Measurements from ENCODE around the gene PAFAH1B2. TPM values are rescaled to one million over a fixed set of nuclear protein-coding genes. Genes with fewer than 3 reads are reported as not detected.
A peak's percentile ranks its signal among the peaks of the same experiment; 100 is the strongest.
"Not testable (repeated sequence)": the region's sequence is repeated elsewhere in the genome, so short reads cannot be mapped to it uniquely, and the experiment has no call there.

PAFAH1B2 gene
- total RNA-seq, 1 experiment from 2014 or later: 154 TPM

DNA sequence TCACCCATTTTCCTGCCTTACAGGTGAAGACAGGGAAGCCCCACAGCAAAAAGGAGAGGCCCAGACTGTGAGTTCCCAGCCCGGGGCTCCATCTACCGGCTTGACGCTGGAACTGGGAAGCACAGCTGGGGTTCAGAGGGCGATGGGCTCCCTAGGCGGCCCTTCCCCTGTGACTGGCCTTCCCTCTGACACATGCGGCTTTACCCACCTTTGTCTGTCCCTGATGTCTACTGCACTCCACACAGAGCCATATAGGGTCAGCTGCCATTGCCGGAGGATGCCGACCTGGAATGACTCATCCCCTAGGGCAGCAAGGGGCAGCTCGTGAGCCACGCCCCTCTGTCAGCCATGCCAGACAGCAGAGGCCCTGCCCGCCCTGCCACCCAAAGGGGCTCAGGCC is 62.8 kb downstream of the PAFAH1B2 start:
- RAD21 ChIA-PET (ENCODE audit: low non-redundant PET in 1 of 2, low total read pairs in 2 of 2, uncharacterized antibody in 2 of 2, unreplicated experiment in 2 of 2); H3K4me1 ChIP-seq (ENCODE audit: control insufficient read depth in 1 of 2, insufficient read depth in 2 of 2, low read length in 2 of 2); H3K27me3 ChIP-seq (ENCODE audit: insufficient read depth, low read length); H2AFZ ChIP-seq (ENCODE audit: low read depth, low read length, poor library complexity, severe bottlenecking); H3K9me2 ChIP-seq (ENCODE audit: insufficient read depth); DNase-seq (ENCODE audit: low read depth, low spot score); CTCF ChIA-PET; H4K20me1 ChIP-seq (ENCODE audit: insufficient read depth); H3K27ac ChIP-seq (ENCODE audit: low read depth, low read length); POLR2A ChIA-PET; intact Hi-C loops (cut with micrococcal nuclease); H3K9me3 ChIP-seq (ENCODE audit: control insufficient read depth in 1 of 2, insufficient read depth in 1 of 2, low read depth in 1 of 2, low read length in 2 of 2); H3K9ac ChIP-seq (ENCODE audit: low read length); H3K79me2 ChIP-seq (ENCODE audit: insufficient read depth, low read length); H3K36me3 ChIP-seq (ENCODE audit: control insufficient read depth in 1 of 2, insufficient read depth in 2 of 2, low read length in 2 of 2): not testable (repeated sequence)
- ATAC-seq: peak; percentile 89
- peak overlapping the region in 1 of 2 experiments; percentile 22; a peak in 3 of 4 replicates for H3K4me3 ChIP-seq (replicated peaks in 1 of 2; ENCODE audit: low read depth in 1 of 2, low read length in 2 of 2)
- BruUV-seq (replicated peaks): TSS peak; percentile 70
- H3K4me2 ChIP-seq (ENCODE audit: low read length): peak overlapping the region; percentile 53
- TF ChIP-seq, protein P1, sequence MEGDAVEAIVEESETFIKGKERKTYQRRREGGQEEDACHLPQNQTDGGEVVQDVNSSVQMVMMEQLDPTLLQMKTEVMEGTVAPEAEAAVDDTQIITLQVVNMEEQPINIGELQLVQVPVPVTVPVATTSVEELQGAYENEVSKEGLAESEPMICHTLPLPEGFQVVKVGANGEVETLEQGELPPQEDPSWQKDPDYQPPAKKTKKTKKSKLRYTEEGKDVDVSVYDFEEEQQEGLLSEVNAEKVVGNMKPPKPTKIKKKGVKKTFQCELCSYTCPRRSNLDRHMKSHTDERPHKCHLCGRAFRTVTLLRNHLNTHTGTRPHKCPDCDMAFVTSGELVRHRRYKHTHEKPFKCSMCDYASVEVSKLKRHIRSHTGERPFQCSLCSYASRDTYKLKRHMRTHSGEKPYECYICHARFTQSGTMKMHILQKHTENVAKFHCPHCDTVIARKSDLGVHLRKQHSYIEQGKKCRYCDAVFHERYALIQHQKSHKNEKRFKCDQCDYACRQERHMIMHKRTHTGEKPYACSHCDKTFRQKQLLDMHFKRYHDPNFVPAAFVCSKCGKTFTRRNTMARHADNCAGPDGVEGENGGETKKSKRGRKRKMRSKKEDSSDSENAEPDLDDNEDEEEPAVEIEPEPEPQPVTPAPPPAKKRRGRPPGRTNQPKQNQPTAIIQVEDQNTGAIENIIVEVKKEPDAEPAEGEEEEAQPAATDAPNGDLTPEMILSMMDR (IDR thresholded peaks at IDR 0.05 in 2 of 3, conservative IDR thresholded peaks at IDR 0.05 in 1 of 3; ENCODE audit: borderline replicate concordance in 1 of 3, insufficient read depth in 1 of 3, low read depth in 2 of 3, low read length in 2 of 3): peak in 1 of 3 experiments; percentile 15; a peak in 1 of 6 replicates

GRCh38 chr11:117207481-117207880 is 63.4 kb downstream of the PAFAH1B2 start:
- H2AFZ ChIP-seq (ENCODE audit: low read depth, low read length, poor library complexity, severe bottlenecking); H3K27ac ChIP-seq (ENCODE audit: low read depth, low read length); H3K9me2 ChIP-seq (ENCODE audit: insufficient read depth); H3K36me3 ChIP-seq (ENCODE audit: control insufficient read depth in 1 of 2, insufficient read depth in 2 of 2, low read length in 2 of 2); DNase-seq (ENCODE audit: low read depth, low spot score); H3K27me3 ChIP-seq (ENCODE audit: insufficient read depth, low read length); H3K4me1 ChIP-seq (ENCODE audit: control insufficient read depth in 1 of 2, insufficient read depth in 2 of 2, low read length in 2 of 2); H3K9me3 ChIP-seq (ENCODE audit: control insufficient read depth in 1 of 2, insufficient read depth in 1 of 2, low read depth in 1 of 2, low read length in 2 of 2); CTCF ChIA-PET; intact Hi-C loops (cut with micrococcal nuclease); ATAC-seq; H4K20me1 ChIP-seq (ENCODE audit: insufficient read depth); H3K79me2 ChIP-seq (ENCODE audit: insufficient read depth, low read length); H3K4me2 ChIP-seq (ENCODE audit: low read length); POLR2A ChIA-PET; RAD21 ChIA-PET (ENCODE audit: low non-redundant PET in 1 of 2, low total read pairs in 2 of 2, uncharacterized antibody in 2 of 2, unreplicated experiment in 2 of 2); H3K4me3 ChIP-seq (replicated peaks in 1 of 2; ENCODE audit: low read depth in 1 of 2, low read length in 2 of 2); H3K9ac ChIP-seq (ENCODE audit: low read length); BruUV-seq (replicated peaks): not testable (repeated sequence)

All from HCT116 (cell line).